ENCODE data around the gene RNF169. TPM values are rescaled to one million over a fixed set of nuclear protein-coding genes. Genes with fewer than 3 reads are reported as not detected.

Gene RNF169
- total and polyA plus RNA-seq, 4 donors = 4.4 to 34.8 (median 12.7) TPM

DNA sequence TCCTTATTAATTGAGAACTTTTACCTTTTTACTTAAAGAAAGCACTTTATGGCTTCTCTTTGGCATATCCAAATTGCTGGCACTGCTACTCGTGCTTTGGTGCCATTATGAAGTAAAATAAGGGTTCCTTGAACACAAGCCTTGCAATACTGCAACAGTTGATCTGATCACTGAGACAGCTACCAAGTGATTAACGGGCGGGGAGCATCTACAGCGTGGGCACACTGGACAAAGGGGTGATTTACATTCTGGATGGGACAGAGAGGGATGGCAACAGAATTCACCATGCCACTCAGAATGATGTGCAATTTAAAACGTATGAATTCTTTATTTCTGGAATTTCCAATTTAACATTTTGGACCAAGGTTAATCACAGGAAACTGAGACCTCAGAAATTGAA, 25.1 kb upstream of the RNF169 start:
- H3K9me3 ChIP-seq (ENCODE audit: control insufficient read depth in 4 of 4, insufficient read depth in 3 of 4, low read length in 3 of 4) = no peaks in the 10 kb centered on the region
- WGBS, 2 donors = 85 to 90% methylated on average over 5 of the region's 5 CpGs
- TF ChIP-seq, protein P1, sequence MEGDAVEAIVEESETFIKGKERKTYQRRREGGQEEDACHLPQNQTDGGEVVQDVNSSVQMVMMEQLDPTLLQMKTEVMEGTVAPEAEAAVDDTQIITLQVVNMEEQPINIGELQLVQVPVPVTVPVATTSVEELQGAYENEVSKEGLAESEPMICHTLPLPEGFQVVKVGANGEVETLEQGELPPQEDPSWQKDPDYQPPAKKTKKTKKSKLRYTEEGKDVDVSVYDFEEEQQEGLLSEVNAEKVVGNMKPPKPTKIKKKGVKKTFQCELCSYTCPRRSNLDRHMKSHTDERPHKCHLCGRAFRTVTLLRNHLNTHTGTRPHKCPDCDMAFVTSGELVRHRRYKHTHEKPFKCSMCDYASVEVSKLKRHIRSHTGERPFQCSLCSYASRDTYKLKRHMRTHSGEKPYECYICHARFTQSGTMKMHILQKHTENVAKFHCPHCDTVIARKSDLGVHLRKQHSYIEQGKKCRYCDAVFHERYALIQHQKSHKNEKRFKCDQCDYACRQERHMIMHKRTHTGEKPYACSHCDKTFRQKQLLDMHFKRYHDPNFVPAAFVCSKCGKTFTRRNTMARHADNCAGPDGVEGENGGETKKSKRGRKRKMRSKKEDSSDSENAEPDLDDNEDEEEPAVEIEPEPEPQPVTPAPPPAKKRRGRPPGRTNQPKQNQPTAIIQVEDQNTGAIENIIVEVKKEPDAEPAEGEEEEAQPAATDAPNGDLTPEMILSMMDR (IDR thresholded peaks at IDR 0.05; ENCODE audit: control extremely low read depth, extremely low read depth) = no peak
- no peaks in the 10 kb centered on the region for H3K36me3 ChIP-seq (ENCODE audit: control insufficient read depth in 4 of 4, insufficient read depth in 4 of 4, low read length in 4 of 4)
- no peak overlapping the region for H3K9ac ChIP-seq (ENCODE audit: insufficient read depth in 1 of 2, low read length in 2 of 2)
- peaks cover 0 to 3% (median 0%) of the 10 kb centered on the region in 3 donors for H3K27me3 ChIP-seq (ENCODE audit: control insufficient read depth in 3 of 3, insufficient read depth in 3 of 3, low read length in 2 of 3)
- H3K4me1 ChIP-seq (ENCODE audit: control insufficient read depth in 5 of 5, insufficient read depth in 5 of 5, low read length in 5 of 5) = peaks cover 0 to 27% (median 10%) of the 10 kb centered on the region in 5 donors
- no peak overlapping the region for H3K4me3 ChIP-seq
- no peak overlapping the region for H3K27ac ChIP-seq (ENCODE audit: low read depth in 1 of 2, low read length in 1 of 2)
- DNase-seq (no peak), ATAC-seq (ENCODE audit: insufficient read depth, low FRiP score) (no peak)

DNA sequence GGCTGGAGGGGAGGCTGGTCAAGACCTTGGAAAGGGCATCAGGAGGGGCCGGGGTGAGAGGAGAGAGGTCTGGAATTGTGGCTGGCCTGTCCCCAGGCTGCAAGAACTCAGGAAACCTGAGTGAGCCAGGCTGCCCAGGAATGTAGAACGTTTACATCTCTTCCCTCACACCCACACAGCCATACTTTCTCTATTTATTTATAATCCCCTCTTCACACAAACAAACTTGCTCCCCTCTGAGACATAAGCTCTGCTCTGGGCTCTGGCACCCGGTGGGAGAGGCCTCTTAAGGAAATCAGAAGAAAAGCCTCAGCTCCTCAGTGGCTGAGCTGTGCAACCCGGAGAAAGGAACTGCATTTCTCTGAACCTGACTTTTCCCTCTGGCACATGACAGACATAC, 22.9 kb upstream of the RNF169 start:
- H3K27ac ChIP-seq (ENCODE audit: low read depth in 1 of 2, low read length in 1 of 2) = no peak overlapping the region
- TF ChIP-seq, protein P1 (IDR thresholded peaks at IDR 0.05; ENCODE audit: control extremely low read depth, extremely low read depth) = no peak
- DNase-seq = no peak
- ATAC-seq (ENCODE audit: insufficient read depth, low FRiP score) = no peak
- WGBS, 2 donors = 61 to 79% methylated on average over 4 of the region's 4 CpGs
- peaks cover 0 to 20% (median 18%) of the 10 kb centered on the region in 3 donors for H3K27me3 ChIP-seq (ENCODE audit: control insufficient read depth in 3 of 3, insufficient read depth in 3 of 3, low read length in 2 of 3)
- no peak overlapping the region for H3K4me3 ChIP-seq
- H3K36me3 ChIP-seq (ENCODE audit: control insufficient read depth in 4 of 4, insufficient read depth in 4 of 4, low read length in 4 of 4) = no peaks in the 10 kb centered on the region
- peaks cover 0 to 8% (median 0%) of the 10 kb centered on the region in 5 donors for H3K4me1 ChIP-seq (ENCODE audit: control insufficient read depth in 5 of 5, insufficient read depth in 5 of 5, low read length in 5 of 5)
- no peak overlapping the region for H3K9ac ChIP-seq (ENCODE audit: insufficient read depth in 1 of 2, low read length in 2 of 2)
- H3K9me3 ChIP-seq (ENCODE audit: control insufficient read depth in 4 of 4, insufficient read depth in 3 of 4, low read length in 3 of 4) = no peaks in the 10 kb centered on the region

DNA sequence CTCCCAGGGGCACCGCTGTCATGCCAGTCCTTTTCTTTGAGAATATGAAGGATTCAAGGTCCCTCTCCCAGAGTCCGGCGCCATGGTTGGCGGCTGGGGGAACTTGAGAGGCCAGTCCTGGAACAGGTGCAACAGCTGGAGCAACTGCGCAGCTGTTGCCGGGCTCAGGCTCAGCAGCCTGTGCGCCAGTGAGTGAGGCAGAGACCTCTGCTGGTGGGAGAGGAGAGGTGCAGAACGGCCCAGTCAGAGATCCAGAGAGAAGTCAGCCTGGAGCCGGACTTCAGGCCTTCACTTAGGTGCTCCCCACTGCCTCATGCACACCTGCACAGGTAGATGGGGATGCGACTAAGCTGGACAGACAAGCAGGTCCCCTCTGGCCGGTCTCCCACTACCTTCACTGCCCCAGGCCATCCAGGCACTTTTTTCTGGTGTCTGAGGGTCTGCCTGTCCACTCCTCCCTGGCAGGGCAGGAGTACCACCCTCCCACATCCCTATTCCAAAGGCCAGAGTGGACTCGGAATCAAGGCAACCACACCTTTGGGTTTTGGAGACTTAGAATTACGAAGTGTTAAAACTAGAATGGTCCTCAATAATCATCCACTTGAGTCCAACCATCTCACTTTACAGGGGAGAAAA, 22.0 kb upstream of the RNF169 start:
- Histone ChIP-seq H3K4me1 (ENCODE audit: control insufficient read depth in 5 of 5, insufficient read depth in 5 of 5, low read length in 5 of 5) (peaks cover 0 to 4% (median 0%) of the 10 kb centered on the region in 5 donors), H3K9me3 (ENCODE audit: control insufficient read depth in 4 of 4, insufficient read depth in 3 of 4, low read length in 3 of 4) (no peaks in the 10 kb centered on the region), H3K4me3 (no peak overlapping the region), H3K9ac (ENCODE audit: insufficient read depth in 1 of 2, low read length in 2 of 2) (no peak overlapping the region), H3K27ac (ENCODE audit: low read depth in 1 of 2, low read length in 1 of 2) (no peak overlapping the region), H3K36me3 (ENCODE audit: control insufficient read depth in 4 of 4, insufficient read depth in 4 of 4, low read length in 4 of 4) (no peaks in the 10 kb centered on the region), H3K27me3 (ENCODE audit: control insufficient read depth in 3 of 3, insufficient read depth in 3 of 3, low read length in 2 of 3) (peaks cover 0 to 26% (median 23%) of the 10 kb centered on the region in 3 donors)
- TF ChIP-seq, protein P1 (IDR thresholded peaks at IDR 0.05; ENCODE audit: control extremely low read depth, extremely low read depth) = peak; percentile 83
- DNase-seq (peak; percentile 78 to 84 (median 82)), ATAC-seq (ENCODE audit: insufficient read depth, low FRiP score) (peak; percentile 86)
- WGBS, 2 donors = 13 to 15% methylated on average over 13 of the region's 13 CpGs
